GM19324 (cell line): ENCODE data around the gene ADAM15.

Source experiments
- ATAC-seq: cut with Tn5 transposase; IDR thresholded peaks from one replicate; pipeline ENCODE4 v1.9.1; 2021; ENCODE audit warnings: mild to moderate bottlenecking, moderate library complexity; ENCODE audit not compliant: unreplicated experiment, low FRiP score

Gene ADAM15

DNA sequence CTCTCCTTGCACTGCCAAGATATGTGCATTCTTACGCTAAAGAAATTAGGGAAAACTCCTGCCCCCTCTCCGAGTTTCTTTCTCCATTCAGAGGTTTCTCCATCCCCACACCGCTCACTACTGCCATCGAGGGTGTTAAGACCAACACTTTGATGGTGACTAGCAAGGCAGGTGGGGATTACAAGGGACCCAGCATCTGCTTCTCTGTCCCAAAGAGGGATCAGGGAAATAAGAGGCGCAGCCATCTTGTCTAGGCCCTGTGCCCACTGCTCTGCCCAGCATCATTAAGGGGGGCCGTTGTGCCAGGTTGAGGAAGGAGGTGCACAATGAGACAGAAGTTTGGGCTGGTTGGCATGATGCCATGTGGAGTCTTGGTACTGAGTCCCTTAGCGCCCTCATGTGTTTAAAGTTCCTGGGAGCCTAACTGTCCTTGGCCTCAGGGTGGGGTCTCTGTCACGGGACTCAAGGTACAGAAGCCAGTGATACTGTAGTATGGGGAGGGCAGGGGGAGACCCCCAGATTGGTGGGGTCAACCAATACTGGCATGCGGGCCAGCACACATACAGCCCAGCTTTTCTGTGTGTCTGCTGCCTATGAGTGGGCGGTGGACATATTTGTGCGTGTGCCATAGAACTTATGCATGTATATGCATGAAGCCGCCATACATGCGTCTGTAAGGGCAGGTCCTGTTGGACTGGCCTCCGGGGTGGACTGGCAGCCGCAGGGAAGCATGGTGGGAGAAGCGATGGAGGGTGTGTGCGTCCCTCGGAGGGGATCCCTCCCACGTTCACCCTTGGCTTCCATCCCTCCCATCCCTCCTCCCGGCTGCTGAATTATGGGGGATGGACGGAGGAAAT lies 33.0 kb downstream of the ADAM15 start:
- ATAC-seq: peak; percentile 1

DNA sequence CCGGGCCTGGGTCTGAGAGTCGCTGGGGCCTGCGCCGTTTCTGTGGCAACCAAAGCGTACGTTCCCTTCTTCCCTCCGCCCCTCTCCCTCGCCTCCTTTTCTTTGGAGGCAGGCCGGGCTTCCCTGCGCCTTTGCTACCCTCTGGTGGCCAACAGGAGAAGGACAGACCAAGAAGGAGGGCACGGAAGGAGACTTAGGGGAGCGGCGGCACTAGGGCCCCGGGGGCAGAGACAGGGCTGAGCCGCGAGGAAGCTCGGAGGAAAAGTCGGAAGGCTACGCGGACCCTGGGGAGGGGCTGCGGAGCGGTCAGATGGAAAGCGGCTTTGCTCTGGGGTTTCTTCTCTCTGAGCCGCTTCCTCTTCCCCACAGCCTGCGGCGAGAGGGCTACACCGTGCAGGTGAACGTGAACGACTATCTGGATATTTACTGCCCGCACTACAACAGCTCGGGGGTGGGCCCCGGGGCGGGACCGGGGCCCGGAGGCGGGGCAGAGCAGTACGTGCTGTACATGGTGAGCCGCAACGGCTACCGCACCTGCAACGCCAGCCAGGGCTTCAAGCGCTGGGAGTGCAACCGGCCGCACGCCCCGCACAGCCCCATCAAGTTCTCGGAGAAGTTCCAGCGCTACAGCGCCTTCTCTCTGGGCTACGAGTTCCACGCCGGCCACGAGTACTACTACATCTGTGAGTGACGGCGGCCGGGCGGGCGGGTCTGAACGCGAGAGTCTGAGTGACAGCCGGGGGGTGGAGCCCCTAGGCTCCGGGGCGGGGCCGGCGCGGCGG lies 33.8 kb downstream of the ADAM15 start:
- ATAC-seq: peak; percentile 79

- ATAC-seq: no peak
Observed at GRCh38 chr1:155085504-155086127, 34.5 kb downstream of the ADAM15 start.

- no peak for ATAC-seq
Observed at GRCh38 chr1:155086128-155086741, 35.1 kb downstream of the ADAM15 start.

DNA sequence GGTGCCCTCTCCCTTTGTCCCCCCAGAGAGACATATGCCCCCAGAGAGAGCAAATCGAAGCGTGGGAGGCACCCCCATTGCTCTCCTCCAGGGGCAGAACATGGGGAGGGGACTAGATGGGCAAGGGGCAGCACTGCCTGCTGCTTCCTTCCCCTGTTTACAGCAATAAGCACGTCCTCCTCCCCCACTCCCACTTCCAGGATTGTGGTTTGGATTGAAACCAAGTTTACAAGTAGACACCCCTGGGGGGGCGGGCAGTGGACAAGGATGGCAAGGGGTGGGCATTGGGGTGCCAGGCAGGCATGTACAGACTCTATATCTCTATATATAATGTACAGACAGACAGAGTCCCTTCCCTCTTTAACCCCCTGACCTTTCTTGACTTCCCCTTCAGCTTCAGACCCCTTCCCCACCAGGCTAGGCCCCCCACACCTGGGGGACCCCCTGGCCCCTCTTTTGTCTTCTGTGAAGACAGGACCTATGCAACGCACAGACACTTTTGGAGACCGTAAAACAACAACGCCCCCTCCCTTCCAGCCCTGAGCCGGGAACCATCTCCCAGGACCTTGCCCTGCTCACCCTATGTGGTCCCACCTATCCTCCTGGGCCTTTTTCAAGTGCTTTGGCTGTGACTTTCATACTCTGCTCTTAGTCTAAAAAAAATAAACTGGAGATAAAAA lies 35.9 kb downstream of the ADAM15 start:
- no peak for ATAC-seq

DNA sequence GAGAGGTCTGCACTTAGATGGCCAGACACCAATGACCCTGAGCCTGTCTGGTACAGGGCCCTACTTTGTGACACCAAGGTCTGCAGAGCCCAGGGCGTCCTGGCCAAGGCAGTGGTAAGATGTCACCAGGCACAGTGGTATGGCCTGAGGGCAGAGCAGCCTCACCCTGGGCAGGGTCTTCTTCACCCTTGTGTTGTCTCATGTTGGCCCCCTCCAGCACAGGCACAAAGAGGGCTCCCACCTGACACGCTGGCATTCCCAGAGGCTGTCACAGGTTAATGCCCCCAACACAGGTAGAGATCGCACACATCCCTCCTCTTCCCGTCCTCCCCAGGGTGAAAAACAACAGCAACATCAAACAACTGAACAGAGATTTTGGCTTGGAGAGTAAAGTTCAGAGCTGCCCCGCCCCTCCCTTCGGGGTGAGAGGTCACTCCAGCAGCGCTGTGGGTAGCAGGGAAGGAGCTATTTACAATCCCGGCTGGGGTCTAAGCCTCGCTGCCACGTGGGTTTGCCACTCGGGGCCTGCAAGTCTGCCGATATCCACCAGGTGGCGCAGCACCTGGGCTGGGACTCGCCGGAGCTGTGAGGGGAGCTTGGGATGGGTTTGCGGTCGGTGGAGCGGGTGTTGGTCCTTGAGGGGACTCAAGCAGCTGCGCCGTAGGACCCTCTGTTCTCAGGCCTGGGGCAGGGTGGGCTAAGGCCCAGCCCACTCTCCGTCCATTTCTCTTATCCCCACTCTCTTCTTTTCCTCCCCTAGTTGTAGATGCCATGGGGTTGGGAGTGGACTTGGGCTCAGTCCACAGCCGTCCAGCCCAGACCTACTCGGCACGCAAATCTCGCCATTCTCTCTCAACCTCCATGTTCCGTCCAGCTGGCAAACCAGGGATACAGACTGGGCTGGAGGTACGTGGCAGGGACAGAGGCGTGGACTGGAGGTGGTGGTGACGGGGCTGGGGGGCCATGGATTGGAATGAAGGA lies 40.2 kb downstream of the ADAM15 start:
- ATAC-seq: no peak

- no peak for ATAC-seq
Observed at GRCh38 chr1:155092131-155092530, 41.0 kb downstream of the ADAM15 start.

DNA sequence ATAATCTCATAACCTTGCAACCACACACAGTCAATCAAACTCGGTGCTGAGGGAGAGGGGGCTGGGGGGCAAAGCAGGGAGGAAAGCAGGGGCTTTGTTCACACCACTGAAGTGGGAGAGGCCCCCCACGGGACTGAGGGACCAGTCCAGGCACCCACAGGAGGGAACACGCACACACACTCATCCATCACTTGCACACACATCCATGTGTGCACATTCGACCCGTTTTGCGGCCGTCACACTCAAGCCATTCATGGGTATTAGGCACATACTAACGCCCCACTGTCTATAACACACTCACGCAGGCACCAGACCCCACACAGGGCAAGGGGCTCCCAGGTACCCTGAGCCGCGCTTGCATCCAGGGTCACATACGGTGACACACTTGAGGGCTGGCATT lies 41.5 kb downstream of the ADAM15 start:
- no peak for ATAC-seq

DNA sequence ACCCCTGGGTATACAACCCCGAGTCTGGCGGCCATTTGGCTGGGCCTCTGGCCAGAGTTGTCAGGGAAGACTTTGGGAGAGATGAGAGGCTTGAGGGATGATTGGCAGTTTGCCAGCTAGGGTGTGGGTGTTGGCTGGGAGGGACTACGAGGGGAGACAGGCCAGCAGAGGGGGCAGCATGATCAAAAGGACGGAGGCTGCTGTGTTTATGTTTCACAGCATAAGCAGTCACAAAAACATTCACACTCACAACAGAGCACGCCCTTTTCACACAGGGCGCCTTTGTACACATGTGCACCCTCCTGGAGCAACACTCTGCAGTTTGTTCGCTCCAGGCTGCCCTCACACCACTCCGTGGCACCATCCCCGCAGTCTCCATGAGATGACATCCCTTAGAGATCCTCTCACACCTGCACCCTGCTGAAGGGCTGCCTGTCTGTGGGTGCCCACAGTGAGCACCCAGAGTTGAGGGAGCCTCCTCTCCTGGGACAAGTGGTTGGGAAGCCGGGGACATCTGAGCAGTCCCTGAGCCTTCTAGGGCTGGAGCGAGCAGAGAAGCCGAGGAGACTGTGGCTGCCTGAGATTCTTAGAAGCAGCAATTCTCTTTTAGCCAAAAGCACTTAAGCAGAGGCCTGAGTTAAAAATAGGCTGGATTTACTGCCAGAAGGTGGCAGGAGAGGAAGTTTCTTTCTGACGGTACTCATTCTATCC lies 43.0 kb downstream of the ADAM15 start:
- ATAC-seq: no peak

DNA sequence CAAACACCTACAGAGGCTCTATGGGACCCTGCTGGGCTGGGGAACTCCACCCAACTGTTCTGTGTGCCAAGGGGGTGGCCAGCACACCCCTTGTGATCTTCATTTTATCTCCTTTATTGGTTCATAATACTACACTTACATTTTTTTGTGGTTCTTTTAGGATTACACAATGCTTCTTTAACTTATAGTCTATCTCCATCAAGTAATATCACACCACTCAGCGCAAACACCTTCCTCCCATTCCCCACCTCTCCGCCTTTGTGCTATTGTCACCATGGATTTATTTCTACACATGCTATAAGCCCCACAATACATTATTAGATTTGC lies 43.5 kb downstream of the ADAM15 start:
- ATAC-seq: no peak

DNA sequence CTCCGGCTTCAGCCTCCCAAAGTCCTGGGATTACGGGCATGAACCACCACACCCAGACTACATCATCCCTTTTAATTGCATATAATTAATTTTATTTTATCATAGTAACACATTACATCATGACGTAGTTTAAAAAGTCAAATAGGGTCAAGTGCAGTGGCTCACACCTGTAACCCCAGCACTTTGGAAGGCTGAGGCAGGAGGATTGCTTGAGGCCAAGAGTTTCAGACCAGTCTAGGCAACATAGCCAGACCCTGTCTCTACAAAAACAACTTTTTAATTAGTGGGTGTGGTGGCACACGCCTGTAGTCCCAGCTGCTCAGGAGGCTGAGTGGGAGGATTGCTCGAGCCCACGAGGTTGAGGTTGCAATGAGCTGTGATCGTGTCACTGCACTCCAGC lies 48.2 kb downstream of the ADAM15 start:
- no peak for ATAC-seq

- ATAC-seq: no peak
Observed at GRCh38 chr1:155103325-155103724, 52.2 kb downstream of the ADAM15 start.

DNA sequence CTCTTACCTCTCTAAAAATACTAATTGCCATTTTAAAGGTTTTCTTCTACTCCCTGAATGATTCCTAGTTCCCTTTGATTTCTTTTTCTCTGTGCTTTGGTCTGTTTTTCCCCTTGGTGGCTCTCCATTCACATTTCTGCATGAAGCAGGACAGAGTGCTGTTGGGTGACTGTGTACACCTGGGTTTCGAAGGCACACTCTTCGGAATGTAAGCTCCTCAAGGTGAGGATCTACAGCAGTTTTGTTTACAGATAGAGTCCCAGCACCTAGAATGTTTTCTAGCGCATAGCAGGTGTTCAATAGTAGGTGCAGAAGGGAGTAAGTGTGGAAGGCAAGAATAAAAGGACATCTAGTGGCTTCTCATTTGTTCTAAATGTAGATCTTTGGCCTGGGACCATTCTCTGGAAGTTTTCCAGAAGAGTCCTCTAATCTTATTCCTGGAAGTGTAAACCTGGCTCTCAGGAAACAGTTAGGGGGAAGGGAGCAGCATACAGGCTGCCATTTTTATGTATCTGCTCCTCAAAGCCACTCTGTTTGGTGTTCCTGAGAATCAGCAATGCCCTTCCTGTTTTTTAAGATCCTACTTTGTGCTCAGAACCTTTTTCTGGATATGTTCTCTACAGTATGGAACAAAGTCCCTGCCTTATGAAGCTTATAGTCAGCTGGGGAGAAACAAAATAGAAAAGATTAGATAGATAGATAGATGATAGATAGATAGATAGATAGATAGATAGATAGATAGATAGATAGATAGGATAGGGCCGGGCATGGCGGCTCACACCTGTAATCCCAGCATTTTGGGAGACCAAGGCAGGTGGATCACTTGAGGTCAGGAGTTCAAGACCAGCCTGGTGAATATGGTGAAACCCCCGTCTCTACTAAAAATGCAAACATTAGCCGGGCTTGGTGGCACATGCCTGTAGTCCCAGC lies 53.8 kb downstream of the ADAM15 start:
- ATAC-seq: no peak

DNA sequence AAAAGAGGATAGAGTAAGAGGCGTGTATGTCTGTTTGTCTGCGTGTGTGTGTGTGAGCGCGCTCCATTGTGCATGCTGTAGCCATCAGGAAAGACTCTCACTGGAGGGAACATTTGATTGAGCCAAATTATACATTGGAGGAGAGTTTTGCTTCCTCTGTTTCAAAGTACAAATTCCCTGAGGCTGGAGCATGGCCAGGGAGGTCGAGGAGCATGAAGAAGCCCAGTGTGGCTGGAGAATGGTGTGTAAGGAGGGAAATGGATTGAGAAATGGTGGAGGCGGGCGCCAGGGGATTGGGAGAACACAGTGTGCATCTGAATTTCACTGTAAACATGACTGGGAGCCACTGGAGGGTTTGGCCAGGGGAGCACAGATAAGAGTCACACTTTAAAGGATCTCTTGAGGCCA lies 54.5 kb downstream of the ADAM15 start:
- no peak for ATAC-seq

GRCh38 chr1:155106862-155107261 lies 55.7 kb downstream of the ADAM15 start:
- no peak for ATAC-seq

DNA sequence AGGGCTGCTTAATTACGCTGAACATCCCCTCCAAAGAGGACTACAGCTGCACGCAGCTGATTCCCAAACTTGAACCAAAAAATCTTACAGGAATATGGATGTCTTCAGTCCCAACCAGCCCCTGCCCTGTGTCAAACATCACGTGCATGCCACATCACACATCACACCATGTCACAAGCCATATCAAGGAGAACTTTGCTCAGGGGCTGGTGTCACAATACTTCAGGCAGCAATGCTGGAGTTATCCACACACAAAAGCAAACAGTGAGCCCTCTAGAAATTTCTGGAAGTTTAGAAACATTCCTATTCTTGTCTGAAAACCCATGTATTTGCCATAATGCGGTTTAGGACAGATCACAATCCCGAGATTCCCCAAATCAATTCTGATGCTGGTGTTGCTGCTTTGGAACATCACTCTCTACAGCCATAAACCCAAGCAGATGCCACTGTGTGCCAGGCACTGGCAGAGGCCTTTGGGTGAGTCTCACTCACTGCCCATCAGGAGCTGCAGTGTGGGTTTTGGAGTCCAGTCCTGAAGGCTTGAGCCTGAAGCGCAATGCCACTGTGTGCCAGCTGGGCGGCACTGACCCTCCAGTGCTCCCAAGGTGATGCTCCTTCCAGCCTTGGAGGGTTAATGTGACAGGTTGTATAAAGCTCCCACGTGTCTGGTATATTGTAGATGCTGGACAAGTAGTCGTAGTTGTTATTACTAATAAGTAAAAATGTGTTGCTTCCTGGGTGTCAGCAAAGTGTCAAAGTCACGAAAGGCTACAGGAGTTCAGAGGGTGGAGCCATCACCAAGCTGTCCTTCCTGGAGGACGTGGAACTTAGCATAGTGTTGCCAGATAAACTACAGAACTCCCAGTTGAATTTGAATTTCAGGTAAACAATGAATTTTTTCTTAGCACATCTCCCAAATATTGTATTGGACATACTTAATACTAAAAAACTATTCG lies 56.5 kb downstream of the ADAM15 start:
- no peak for ATAC-seq

- ATAC-seq: no peak
Observed at GRCh38 chr1:155108296-155108695, 57.2 kb downstream of the ADAM15 start.
